Measurements from ENCODE around the gene ITGAL. TPM values are rescaled to one million over a fixed set of nuclear protein-coding genes. Genes with fewer than 3 reads are reported as not detected.

Gene ITGAL
- total and polyA plus RNA-seq, 2 of the 8 experiments (the other 6 are each of a cell fraction or from before 2014, with no cell fraction given), result not detected

DNA sequence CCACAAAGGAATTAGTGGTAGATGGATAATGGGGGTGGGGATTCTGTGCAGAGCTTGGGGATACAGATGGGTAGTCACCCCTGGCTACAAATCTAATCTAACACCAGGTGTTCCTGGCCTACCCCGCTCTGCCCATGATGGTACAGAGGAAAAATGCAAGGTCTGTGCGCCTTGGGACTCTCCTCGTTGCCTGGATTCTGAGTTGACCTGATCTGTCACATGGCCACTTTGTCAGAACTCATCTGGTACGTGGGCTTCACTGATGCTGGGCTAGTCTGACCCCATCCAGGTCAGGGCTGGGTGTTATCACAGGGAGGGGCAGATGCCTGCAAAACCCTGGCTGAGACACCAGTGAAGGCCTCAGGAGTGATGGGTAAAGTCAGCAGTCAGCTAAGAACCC is 80.4 kb downstream of the ITGAL start:
- Histone ChIP-seq H3K18ac (ENCODE audit: extremely low read depth, low read length) (no peak overlapping the region), H2BK12ac (ENCODE audit: low read depth, low read length) (no peak overlapping the region), H4K91ac (replicated peaks; ENCODE audit: insufficient read length, low read length) (no peak overlapping the region), H3K4me3 (ENCODE audit: extremely low read depth in 1 of 4, insufficient read depth in 2 of 4, low read depth in 3 of 4, low read length in 4 of 4) (no peak overlapping the region), H3K4me1 (replicated peaks in 1 of 4; ENCODE audit: control insufficient read depth in 3 of 4, insufficient read depth in 4 of 4, low read length in 3 of 4) (peaks cover 5 to 14% (median 7%) of the 10 kb centered on the region in 4 experiments), H3K14ac (ENCODE audit: insufficient read length) (no peak overlapping the region), H3K79me1 (ENCODE audit: low read depth, low read length) (no peaks in the 10 kb centered on the region), H2AK5ac (ENCODE audit: low read depth, low read length) (no peak overlapping the region), H3K56ac (replicated peaks; ENCODE audit: insufficient read length, low read depth, low read length) (no peak overlapping the region), H3K79me2 (ENCODE audit: control insufficient read depth in 1 of 2, insufficient read depth in 2 of 2, low read length in 2 of 2) (no peaks in the 10 kb centered on the region), H2BK120ac (replicated peaks; ENCODE audit: low read depth, low read length) (no peak overlapping the region), H2BK15ac (ENCODE audit: low read length) (no peak overlapping the region), H3K36me3 (ENCODE audit: control insufficient read depth in 2 of 4, insufficient read depth in 4 of 4, low read length in 3 of 4) (peaks cover 3 to 8% (median 5%) of the 10 kb centered on the region in 4 experiments; a peak in 4 of 8 replicates), H3K4me2 (ENCODE audit: insufficient read depth in 1 of 2, low read depth in 2 of 2, low read length in 2 of 2) (no peak overlapping the region), H2BK5ac (ENCODE audit: low read depth, low read length) (0 out of 2 replicates have a peak overlapping the region, but pooled peaks have one; percentile 26), H3K9me3 (ENCODE audit: insufficient read depth in 2 of 2, low read depth in 1 of 2, low read length in 1 of 2) (no peaks in the 10 kb centered on the region), H4K20me1 (replicated peaks in 1 of 2; ENCODE audit: control insufficient read depth in 1 of 2, insufficient read depth in 2 of 2, low read length in 2 of 2) (peaks cover 0 to 4% of the 10 kb centered on the region in 2 experiments), H3K4ac (replicated peaks; ENCODE audit: insufficient read length, low read depth, low read length) (no peak overlapping the region), H4K5ac (ENCODE audit: insufficient read length, low read depth, low read length) (no peak overlapping the region), H3K27me3 (replicated peaks in 1 of 4; ENCODE audit: control insufficient read depth in 3 of 4, extremely low read depth in 1 of 4, insufficient read depth in 3 of 4, low read length in 3 of 4) (no peaks in the 10 kb centered on the region), H3K23ac (ENCODE audit: insufficient read length) (no peak overlapping the region), H2AFZ (ENCODE audit: low read length) (no peak overlapping the region), H3K27ac (ENCODE audit: low read depth, low read length) (no peak overlapping the region), H3K23me2 (ENCODE audit: low read depth, low read length) (peaks cover 5% of the 10 kb centered on the region; the same call in 1 of the 2 replicates), H4K8ac (ENCODE audit: extremely low read depth, insufficient read depth, low read length) (no peak overlapping the region), H2BK20ac (ENCODE audit: low read length) (no peak overlapping the region), H3K9ac (replicated peaks in 1 of 4; ENCODE audit: extremely low read depth in 1 of 4, low read depth in 3 of 4, low read length in 3 of 4) (no peak overlapping the region)
- DNase-seq (ENCODE audit: low read depth in 1 of 2, low spot score in 2 of 2), result no peak
- 91% methylated on average over 4 of the region's 4 CpGs; no CpG with 5 or more reads in 1 of the 2 experiments for WGBS, 2 experiments (ENCODE audit: extremely low coverage in 1 of 2, insufficient coverage in 1 of 2, insufficient read length in 1 of 2, insufficient replicate concordance in 2 of 2, low coverage in 1 of 2, low lambda C conversion rate in 2 of 2, missing lambda C conversion rate in 1 of 2)
- TF ChIP-seq SUZ12 (IDR thresholded peaks at IDR 0.05; ENCODE audit: low read length), result no peak
- no peak for TF ChIP-seq RFX5 (IDR thresholded peaks at IDR 0.05; ENCODE audit: borderline replicate concordance, low read depth, low read length)
- no peak for TF ChIP-seq CBX5 (IDR thresholded peaks at IDR 0.05; ENCODE audit: low read depth, low read length)
- TF ChIP-seq SRF (IDR thresholded peaks at IDR 0.05; ENCODE audit: low read depth, low read length), result no peak
- TF ChIP-seq ZNF274 (IDR thresholded peaks at IDR 0.05; ENCODE audit: borderline replicate concordance, extremely low read depth, low read length), result no peak
- no peak for TF ChIP-seq CTBP2 (IDR thresholded peaks at IDR 0.05; ENCODE audit: borderline replicate concordance, insufficient read depth, insufficient read length, low read length)
- TF ChIP-seq, protein P1, sequence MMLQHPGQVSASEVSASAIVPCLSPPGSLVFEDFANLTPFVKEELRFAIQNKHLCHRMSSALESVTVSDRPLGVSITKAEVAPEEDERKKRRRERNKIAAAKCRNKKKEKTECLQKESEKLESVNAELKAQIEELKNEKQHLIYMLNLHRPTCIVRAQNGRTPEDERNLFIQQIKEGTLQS (IDR thresholded peaks at IDR 0.05; ENCODE audit: insufficient read depth, low read depth, low read length), result no peak
- TF ChIP-seq POLR2A (IDR thresholded peaks at IDR 0.05; ENCODE audit: control extremely low read depth in 1 of 2, low read depth in 2 of 2, low read length in 2 of 2), result no peak
- TF ChIP-seq CHD1 (IDR thresholded peaks at IDR 0.05; ENCODE audit: low read depth, low read length), result no peak
- CTCF ChIA-PET (ENCODE audit: partially characterized antibody), result interaction anchor here (0.6 to 3.8 kb wide), 3 partner anchors 9 to 17 kb away, joined by 3 to 12 read pairs (median 3); partner anchors contain the start of gene ZNF747
- FAIRE-seq, result no peak
- POLR2A ChIA-PET (ENCODE audit: partially characterized antibody), result interaction anchor here (0.6 to 6.7 kb wide), 4 partner anchors 9 to 23 kb away, joined by 4 to 40 read pairs (median 5); partner anchors contain the start of gene ZNF747
